GM18511 (cell line): ENCODE measurements around the gene USF3.

Source experiments
- ATAC-seq: cut with Tn5 transposase; IDR thresholded peaks from one replicate; pipeline ENCODE4 v1.9.1; 2021; ENCODE audit warnings: mild to moderate bottlenecking, moderate library complexity; ENCODE audit not compliant: unreplicated experiment

USF3 gene, protein sequence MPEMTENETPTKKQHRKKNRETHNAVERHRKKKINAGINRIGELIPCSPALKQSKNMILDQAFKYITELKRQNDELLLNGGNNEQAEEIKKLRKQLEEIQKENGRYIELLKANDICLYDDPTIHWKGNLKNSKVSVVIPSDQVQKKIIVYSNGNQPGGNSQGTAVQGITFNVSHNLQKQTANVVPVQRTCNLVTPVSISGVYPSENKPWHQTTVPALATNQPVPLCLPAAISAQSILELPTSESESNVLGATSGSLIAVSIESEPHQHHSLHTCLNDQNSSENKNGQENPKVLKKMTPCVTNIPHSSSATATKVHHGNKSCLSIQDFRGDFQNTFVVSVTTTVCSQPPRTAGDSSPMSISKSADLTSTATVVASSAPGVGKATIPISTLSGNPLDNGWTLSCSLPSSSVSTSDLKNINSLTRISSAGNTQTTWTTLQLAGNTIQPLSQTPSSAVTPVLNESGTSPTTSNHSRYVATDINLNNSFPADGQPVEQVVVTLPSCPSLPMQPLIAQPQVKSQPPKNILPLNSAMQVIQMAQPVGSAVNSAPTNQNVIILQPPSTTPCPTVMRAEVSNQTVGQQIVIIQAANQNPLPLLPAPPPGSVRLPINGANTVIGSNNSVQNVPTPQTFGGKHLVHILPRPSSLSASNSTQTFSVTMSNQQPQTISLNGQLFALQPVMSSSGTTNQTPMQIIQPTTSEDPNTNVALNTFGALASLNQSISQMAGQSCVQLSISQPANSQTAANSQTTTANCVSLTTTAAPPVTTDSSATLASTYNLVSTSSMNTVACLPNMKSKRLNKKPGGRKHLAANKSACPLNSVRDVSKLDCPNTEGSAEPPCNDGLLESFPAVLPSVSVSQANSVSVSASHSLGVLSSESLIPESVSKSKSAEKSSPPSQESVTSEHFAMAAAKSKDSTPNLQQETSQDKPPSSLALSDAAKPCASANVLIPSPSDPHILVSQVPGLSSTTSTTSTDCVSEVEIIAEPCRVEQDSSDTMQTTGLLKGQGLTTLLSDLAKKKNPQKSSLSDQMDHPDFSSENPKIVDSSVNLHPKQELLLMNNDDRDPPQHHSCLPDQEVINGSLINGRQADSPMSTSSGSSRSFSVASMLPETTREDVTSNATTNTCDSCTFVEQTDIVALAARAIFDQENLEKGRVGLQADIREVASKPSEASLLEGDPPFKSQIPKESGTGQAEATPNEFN (N-terminal part only)

DNA sequence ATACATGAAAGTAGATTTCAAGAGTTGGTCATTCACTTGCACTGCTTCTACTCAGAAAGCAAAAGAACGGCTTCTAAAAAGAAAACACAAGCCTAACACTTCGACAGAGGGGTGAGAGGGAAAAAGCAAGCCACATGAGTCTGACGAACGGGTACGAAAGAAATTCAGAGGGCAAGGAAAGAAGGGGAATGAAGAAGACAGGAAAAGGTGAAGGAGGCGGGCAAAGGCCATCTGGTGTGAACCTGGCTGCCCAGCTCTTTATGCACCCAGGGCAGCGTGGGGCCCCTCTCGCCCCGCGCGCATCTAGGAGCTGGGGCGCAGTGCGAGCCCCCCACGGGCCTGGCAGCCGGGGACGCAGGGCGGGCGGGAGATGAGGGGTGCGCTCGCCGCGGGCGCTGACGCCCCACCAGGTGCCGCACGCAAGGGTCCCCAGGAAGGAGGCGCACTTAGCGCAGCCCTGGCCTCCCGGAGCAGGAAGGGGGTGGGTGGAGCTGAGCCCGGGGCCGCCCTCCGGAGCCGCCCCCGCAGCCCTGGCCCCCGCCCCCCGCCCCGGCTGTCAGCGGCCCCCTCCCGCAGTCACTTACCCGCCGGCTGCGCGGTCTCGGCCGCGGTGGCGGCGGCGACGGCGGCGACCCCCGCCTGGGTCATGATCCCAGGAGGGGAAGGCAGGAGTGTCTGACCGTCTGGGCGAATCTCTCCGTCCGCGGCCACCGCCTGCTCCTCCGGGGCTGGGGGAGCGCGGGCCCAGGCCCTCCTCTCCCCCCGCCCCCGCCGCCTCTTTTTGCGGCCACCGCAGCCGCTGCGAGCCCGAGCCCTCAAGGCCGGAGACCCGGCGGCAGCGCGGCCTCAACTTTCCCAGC is at the start of gene USF3:
USF3 (minus strand) TSS at position 857 of the 860 bp plus-strand sequence. CDS start 21,764 bp downstream, outside the sequence.
- peak; percentile 70 for ATAC-seq

DNA sequence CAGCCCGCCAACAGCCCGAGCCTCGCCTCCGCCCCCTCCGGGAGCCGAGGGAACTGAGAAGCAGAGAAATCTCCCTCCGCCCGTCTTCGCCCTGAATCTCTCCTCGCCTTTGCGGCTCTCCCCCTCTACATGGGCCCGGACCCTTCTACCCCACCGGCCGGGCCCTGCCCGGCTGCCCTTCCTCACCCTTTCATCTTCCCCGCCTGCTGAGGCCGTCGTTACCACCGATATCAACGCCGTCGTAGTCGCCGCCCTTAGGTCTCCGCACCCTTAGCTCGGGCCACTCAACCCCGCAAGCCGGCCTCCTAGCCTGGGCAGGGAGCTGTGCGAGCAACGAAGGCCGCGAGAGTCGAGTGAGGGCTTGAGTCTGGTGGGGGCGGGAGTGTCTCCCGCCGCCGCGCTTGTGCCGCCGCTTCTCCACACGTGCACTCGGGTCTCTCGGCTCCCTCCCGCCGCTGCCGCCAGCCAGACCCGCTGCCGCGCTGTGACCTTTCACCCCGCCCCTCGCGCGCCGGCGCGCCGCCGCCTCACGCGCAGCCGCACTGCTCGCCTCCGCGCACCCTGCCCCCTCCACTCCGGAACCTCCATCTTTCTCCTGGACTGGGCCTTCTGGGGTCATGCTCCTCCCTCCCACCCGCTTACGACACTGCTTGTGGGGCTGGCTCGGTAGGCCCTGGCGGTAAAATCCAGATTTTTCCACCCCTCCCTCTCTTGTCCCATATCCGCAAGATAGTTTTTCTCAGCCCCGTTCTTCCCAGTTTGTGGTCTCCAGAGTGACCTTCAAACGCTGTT is 49.5 kb upstream of the USF3 start, which contains the start of gene NAA50:
NAA50 (minus strand) TSS at position 494 of the 792 bp plus-strand sequence; CDS start at position 194, 300 bp downstream.
- peak; percentile 58 for ATAC-seq

DNA sequence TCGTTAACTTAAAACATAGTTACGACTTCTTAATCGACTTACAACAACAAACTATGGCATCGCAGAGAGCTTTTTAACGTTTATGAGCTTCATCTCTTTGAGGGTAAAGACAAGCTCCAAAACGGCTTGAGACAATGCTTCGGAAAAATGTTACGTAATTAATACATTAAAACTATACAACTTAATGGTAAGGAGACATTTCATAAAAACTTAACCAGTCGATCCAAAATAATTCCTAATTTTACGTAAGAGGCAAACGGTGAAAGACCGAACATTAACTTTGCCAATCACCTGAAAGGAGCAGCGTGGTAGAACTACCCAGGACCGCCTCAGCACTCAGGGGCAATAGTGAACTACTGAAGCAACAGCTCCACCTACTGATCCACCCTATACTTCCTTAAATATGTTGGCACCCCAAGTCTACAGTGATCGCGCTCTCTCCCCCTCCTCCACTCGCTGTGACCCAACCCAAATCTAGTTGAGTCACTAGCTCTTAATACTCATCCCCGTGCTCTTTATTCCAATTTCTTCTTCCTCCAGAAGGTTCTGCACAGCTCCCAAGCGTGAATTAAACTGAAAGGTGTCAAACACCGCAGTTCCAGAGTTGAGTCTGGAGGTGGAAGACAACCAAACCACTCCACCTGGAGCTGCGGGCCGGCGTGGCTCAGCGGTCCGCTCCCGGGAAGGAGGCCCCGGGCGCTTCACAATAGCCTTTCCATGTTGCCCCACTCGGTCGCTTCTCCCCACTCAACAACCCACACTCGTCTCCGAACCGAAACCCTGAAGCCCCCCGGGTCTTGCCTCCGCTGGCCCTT is 48.7 kb upstream of the USF3 start:
- ATAC-seq = peak; percentile 64

DNA sequence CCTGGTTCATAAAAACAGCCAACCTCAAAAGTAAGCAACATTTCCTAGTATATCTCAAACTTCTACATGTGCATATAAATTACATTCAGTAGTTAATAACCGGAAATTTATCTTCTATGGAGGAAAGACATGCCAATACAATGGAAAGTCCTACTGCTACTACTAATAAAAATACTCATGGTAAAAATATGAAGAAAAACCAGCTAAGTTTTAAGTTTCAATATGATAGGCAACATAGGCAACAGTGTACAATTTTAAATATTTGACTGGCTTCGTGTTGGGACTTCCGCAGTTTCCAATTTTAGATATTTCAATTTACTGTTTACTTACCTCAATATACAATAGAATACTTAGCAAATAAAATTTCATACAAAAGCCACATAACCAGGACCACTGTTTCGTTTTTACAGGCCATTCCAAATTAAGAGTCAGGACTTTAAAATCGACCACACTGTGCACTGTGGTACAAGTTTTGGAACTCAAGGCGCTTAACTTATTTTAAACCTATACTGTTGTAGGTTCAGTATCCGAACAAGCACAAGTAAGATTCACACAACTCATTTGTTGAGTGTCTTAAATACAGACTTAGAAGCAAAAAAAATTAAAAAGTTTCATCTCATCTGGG is 46.7 kb upstream of the USF3 start:
- ATAC-seq = no peak

DNA sequence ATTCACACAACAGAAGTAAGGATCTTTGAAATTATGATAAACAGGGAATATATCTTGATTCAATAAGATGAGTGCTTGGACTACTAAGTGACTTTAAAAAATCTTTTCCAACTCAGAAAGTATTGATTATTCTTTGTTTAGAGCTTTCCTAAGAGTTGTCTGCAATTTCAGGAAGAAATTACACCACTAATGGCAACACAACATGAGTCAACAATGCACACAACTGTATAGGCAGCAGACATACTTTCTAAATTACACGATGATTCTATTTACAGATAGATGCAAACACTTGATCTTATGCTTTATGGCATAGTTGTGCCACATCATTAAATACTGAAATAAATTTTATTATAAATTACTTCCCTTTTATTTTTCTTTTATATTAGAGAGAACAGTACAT is 45.2 kb upstream of the USF3 start:
- ATAC-seq = no peak

DNA sequence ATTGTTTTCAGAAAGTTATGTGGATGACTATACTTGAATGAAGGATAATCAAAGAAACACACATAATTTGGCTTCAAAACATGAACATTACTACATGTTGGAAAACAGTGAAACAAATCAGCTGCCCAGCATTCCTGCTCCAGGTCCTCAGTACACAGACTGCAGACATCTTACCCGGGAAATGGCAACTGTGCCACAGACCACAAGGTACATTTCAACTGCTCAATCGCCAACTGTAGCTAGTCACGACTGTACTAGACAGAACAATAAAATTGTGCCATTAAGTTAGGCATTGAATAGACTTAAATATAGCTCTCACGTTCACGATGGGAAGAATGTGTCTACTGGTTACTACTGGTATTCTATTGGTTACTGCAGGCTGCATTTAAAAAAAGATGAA is 44.6 kb upstream of the USF3 start:
- no peak for ATAC-seq

DNA sequence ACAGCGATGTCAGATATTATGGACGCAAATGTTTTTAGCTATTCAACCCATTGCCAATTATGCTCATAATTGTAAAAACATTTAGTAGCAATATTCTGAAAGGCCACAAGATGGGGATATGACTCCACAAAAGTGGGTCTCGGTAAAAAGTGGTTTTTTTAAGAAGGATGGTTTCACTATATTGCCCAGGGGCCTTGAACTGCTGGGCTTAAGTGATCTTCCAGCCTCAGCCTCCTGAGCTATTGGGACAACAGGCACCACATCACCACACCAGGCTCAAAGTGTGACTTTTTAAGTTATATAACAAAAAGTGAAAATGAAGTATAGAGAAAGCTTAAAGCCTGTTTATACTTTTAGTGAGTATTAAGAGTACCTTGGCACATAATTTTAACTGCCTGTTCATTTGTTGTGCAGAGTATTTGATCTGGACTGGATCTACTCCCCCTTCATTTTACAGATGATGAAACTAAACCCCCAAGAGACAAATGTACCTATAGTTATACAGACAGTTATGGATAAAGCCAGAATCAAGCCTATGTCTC is 40.2 kb upstream of the USF3 start:
- ATAC-seq = peak; percentile 83

DNA sequence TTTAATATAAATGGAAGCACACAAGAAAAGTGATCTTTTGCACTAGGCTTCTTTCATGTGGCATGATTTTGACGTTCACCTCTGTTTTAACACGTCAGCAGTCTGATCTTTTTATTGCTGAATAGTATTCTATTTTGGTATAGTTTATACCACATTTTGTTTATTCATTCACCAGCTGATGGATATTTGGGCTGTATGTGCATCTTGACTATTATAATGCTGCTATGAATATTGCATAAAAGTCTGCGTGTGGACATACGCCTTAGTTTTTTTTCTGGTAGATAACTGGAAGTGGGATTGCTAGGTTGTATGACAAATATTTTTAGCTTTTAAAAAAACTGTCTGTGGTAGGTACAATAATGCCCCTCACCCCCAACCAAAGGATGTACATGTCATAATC is 35.3 kb upstream of the USF3 start:
- no peak for ATAC-seq

DNA sequence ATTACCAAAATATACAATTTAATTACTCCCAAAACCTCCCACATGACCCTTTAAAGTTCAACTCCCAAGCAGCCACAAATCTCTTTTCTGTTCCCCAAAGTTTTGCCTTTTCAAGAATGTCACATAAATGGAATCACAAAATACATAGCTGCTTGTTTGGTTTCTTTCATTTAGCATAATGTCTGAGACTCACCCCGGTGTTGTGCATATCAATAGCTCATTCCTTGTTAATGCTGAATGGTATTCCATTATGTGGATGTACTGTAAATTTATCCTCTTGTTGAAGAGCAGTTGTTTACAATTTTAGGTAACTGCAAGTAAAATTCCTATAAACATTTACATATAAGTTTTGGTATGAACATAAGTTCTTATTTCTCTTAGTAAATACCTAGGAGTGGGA is 34.1 kb upstream of the USF3 start:
- ATAC-seq = no peak

DNA sequence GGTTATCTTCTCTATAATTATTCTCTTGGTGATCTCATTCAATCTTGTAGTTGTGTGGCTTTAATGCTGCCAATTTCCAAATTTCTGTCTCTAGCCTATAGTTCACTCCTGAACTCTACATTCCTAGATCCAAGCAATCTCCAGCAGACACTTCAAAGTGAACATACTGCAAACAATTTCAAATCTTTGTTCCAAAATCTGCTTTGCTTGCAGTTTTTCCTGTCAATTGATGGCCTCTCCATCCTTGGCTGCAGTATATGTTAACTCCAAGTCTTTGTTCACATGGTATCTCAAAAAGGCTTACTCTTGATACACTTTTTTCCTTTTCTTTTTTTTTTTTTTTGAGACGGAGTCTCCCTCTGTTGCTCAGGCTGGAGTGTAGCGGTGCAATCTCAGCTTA is 32.2 kb upstream of the USF3 start:
- ATAC-seq = no peak

DNA sequence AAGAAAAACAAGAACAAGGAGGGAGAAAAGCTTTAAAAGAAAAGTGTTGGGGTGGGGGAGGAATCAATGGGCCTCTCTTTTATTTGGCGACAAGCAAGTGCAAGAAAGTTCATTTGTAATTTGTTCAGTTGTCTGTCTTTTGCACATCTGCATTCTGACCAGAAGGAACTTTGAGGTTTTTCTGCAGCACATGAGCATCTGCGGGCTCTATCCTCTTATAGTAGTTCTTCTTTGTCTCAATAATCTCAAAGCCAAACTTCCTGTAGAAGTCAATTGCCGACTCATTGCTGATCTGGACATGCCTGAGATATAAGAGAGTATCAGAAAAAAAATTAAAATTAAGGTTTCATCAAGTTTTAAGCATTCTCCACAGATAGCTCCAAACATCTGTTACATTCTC is 25.2 kb upstream of the USF3 start:
- no peak for ATAC-seq

DNA sequence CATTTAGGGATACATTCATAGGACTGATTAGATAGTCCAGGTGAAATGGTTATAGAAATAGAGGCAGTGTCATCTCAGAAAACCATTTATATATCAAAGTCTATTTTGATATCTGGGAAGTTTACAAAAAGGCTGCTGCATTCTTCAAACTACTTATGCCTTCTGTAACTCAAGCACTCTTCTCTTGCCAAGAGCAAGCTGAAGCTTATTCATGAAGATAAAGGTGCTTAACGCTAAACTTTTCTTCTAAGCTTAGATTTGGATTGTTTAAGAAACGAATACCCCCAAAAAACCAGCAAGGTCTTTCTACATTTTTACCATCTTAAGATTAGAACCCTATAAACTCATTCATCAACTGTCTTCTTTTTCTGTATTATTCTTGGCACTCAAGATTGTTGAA is 23.3 kb upstream of the USF3 start:
- ATAC-seq = no peak

DNA sequence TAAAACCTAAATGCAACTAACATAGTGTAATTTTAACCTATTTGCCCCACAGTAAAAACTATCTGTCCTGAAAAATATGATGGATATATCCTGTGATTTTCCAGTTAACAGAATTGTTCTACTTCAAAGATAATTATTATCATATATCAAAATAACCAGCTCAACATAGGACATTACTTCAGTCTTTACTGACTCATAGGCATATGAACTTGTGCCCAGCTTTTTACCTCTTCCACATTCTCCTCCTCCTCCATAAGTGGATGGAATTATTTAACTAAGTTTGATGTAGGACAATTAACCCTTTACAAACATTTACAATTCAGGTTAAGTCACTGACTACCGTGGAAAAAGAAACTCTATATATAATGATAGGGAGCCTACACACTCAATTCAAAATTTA is 22.9 kb upstream of the USF3 start:
- no peak for ATAC-seq

DNA sequence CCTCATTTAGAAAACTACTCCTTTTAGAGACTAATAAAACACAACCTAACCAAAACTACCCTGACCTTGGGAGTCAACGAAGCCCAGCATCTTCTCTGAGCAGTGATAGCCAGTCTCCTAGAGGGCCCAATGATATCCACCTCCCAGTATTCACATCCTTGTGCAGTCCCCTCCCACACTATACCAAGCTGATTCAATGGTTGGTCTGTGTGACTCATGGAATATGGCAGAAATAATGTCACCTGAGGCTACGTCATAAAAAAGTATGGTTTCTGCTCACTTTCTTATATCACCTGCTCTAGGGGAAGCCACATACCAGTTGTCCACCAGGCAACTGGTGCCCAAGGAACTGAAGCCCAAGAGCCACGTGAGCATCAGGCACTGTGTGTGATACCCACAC is 21.4 kb upstream of the USF3 start:
- no peak for ATAC-seq

DNA sequence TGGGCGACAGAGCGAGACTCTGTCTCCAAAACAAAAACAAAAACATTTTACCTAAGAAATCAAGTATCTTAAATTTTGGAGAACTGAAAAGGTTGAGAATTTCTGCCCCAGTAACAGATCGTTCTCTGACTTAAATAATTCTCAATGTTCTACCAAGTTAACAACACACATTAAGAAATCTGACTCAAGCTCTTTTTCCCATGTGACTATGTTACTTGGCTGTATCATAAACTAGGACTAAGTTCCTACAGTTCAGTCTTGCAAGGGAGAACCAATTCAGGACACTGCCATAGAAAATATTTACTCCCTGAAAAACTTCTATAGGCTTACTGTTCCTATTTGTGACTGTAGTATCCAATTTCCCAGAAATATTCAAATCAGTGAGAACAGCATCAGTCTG is 20.9 kb upstream of the USF3 start:
- ATAC-seq = no peak

DNA sequence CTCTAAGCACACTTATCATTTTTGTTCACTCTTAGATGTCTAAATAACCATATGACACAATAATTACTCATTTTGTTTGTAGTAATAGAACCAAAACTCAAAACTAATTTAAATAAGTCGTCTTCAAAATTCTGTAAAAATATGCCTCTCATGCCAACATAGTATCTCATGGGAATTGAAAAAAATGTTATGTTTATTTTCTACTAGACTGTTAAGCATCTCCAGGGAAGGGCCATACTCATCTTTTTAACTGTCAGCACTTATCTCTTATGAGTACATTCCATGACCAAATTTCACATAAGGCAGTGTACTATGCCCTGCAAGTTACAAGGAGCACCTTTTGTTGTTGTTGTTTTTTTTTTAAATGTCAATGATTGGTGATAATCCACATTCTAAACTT is 18.3 kb upstream of the USF3 start:
- ATAC-seq = no peak

DNA sequence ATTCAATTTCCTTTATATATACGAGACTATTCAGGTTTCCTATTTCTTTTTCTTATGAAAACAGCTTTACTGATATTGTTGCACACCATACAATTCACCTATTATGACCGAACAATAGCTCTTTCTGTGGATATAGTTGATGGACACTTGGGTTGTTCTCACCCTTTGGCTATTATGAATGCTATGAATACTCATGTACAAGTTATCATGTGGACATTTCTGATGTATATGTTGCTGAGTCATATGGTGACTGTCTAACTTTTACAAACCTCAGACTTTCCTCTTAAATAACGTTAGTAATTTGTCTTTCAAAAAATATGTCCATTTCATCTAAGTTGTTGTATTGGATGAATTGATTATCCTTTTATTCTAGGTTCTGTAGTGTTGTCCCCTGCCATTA is 15.7 kb upstream of the USF3 start:
- ATAC-seq = no peak

DNA sequence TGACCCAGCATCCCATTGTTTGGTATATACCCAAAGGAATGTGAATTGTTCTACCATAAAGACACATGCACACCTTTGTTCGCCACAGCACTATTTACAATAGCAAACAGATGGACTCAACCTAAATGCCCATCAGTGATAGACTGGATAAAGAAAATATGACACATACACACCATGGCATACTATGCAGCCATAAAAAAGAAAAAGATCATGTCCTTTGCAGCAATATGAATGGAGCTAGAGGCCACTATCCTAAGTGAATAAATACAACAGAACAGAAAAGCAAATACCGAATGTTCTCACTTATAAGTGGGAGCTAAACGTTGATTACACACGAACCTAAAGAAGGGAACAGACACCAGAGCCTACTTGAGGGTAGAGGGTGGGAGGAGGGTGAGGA is 11.4 kb upstream of the USF3 start:
- no peak for ATAC-seq
